ENCODE data around the gene MTARC2.

The MTARC2 gene

DNA sequence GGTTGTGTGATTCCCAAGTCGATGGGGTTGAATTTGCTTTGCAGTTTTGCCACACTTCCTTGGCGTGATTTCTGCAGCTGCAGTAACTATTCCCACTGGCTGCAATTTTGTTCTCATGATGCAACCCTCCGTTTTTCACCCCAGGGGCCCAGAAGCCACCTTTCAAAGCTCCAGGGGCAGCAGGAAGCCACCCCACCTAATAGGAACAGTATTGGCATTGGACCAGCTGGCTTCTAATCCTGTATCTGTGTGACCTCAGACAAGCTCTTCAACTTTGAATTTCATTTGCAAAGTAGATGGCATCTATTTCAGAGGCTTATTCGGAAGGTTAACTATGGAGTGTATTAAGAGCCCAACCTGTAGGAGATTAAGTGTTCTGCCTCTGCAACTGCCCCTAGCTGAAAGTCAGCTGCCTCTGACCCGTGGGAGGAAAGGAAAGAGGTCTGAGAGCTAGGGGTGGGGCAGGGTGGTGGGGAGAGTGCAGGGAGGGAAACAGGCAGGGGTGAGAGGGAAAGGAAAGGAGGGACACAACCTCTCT, 45.3 kb upstream of the MTARC2 start:
- H3K27me3 ChIP-seq (ENCODE audit: insufficient read depth, low read length, poor library complexity), result no peaks in the 10 kb centered on the region
- no peak overlapping the region for H2BK5ac ChIP-seq (ENCODE audit: low read length)
- no peaks in the 10 kb centered on the region for H3K4me1 ChIP-seq (ENCODE audit: control insufficient read depth, low read depth, low read length)
- no peaks in the 10 kb centered on the region for H3K79me1 ChIP-seq (ENCODE audit: low read length)
- H3K79me2 ChIP-seq (ENCODE audit: control insufficient read depth, insufficient read depth, low read length), result no peaks in the 10 kb centered on the region
- H3K56ac ChIP-seq (ENCODE audit: low read length), result peak overlapping the region; percentile 22
- no peaks in the 10 kb centered on the region for H3K36me3 ChIP-seq (ENCODE audit: control insufficient read depth, insufficient read depth, low read length)
- no peak overlapping the region for H3K4me2 ChIP-seq (ENCODE audit: low read length)
- no peak overlapping the region for H3K4ac ChIP-seq (ENCODE audit: low read depth, low read length)
- H2BK15ac ChIP-seq (replicated peaks; ENCODE audit: low read depth), result no peak overlapping the region
- no peak overlapping the region for H3K27ac ChIP-seq (ENCODE audit: low read depth, low read length)
- no peak for DNase-seq
- H2AK5ac ChIP-seq (ENCODE audit: low read length), result no peak overlapping the region
- no peak overlapping the region for H2BK120ac ChIP-seq (ENCODE audit: low read depth, low read length)
- no peak overlapping the region for H3K23ac ChIP-seq (ENCODE audit: low read length)
- WGBS (ENCODE audit: extremely low coverage, insufficient coverage, low lambda C conversion rate), result no CpG with 5 or more reads among the region's 5 CpGs
- no peak overlapping the region for H3K9ac ChIP-seq (ENCODE audit: low read length)
- no peak overlapping the region for H3K4me3 ChIP-seq (ENCODE audit: low read length)
- no peak overlapping the region for H4K8ac ChIP-seq (ENCODE audit: low read depth, low read length)
- H4K5ac ChIP-seq (ENCODE audit: low read length), result no peak overlapping the region
- H3K18ac ChIP-seq (ENCODE audit: low read length), result no peak overlapping the region

DNA sequence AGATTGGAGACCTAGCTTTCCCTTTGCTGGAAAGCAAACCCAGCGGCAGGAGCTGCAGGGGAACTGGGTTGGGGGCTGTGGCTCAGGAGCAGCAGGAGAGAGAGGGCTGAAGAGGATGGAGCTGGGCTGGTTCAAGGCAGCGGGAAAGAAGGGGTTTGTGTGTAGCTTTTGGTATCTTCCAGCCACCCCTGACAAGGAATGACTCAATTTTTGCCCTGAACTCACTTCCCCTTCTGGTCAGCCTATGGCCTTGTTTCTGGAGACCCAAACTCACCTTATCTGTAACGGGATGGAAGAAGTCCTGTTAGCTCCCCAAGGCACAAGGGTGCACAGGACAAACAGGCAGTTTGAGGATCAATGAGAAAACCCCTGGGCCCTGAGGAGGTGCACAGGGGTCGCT, 44.8 kb upstream of the MTARC2 start:
- H3K27me3 ChIP-seq (ENCODE audit: insufficient read depth, low read length, poor library complexity), result no peaks in the 10 kb centered on the region
- no peak overlapping the region for H4K8ac ChIP-seq (ENCODE audit: low read depth, low read length)
- no peak overlapping the region for H2BK5ac ChIP-seq (ENCODE audit: low read length)
- H3K56ac ChIP-seq (ENCODE audit: low read length), result peak overlapping the region; percentile 22
- H2BK15ac ChIP-seq (replicated peaks; ENCODE audit: low read depth), result no peak overlapping the region
- WGBS (ENCODE audit: extremely low coverage, insufficient coverage, low lambda C conversion rate), result no CpG with 5 or more reads among the region's 4 CpGs
- no peak overlapping the region for H3K4me2 ChIP-seq (ENCODE audit: low read length)
- H3K79me1 ChIP-seq (ENCODE audit: low read length), result no peaks in the 10 kb centered on the region
- H3K4me1 ChIP-seq (ENCODE audit: control insufficient read depth, low read depth, low read length), result no peaks in the 10 kb centered on the region
- H4K5ac ChIP-seq (ENCODE audit: low read length), result no peak overlapping the region
- no peak overlapping the region for H3K18ac ChIP-seq (ENCODE audit: low read length)
- H2AK5ac ChIP-seq (ENCODE audit: low read length), result no peak overlapping the region
- H3K79me2 ChIP-seq (ENCODE audit: control insufficient read depth, insufficient read depth, low read length), result no peaks in the 10 kb centered on the region
- H3K4me3 ChIP-seq (ENCODE audit: low read length), result no peak overlapping the region
- H3K23ac ChIP-seq (ENCODE audit: low read length), result no peak overlapping the region
- no peak overlapping the region for H2BK120ac ChIP-seq (ENCODE audit: low read depth, low read length)
- DNase-seq, result no peak
- H3K27ac ChIP-seq (ENCODE audit: low read depth, low read length), result no peak overlapping the region
- H3K4ac ChIP-seq (ENCODE audit: low read depth, low read length), result no peak overlapping the region
- H3K9ac ChIP-seq (ENCODE audit: low read length), result no peak overlapping the region
- no peaks in the 10 kb centered on the region for H3K36me3 ChIP-seq (ENCODE audit: control insufficient read depth, insufficient read depth, low read length)

GRCh38 chr1:220705782-220706181, 42.3 kb upstream of the MTARC2 start:
- H3K36me3 ChIP-seq (ENCODE audit: control insufficient read depth, insufficient read depth, low read length), result no peaks in the 10 kb centered on the region
- no peak overlapping the region for H3K4me2 ChIP-seq (ENCODE audit: low read length)
- H3K4ac ChIP-seq (ENCODE audit: low read depth, low read length), result no peak overlapping the region
- no peaks in the 10 kb centered on the region for H3K27me3 ChIP-seq (ENCODE audit: insufficient read depth, low read length, poor library complexity)
- no peaks in the 10 kb centered on the region for H3K79me2 ChIP-seq (ENCODE audit: control insufficient read depth, insufficient read depth, low read length)
- H3K27ac ChIP-seq (ENCODE audit: low read depth, low read length), result no peak overlapping the region
- no peak overlapping the region for H4K5ac ChIP-seq (ENCODE audit: low read length)
- no peak overlapping the region for H3K18ac ChIP-seq (ENCODE audit: low read length)
- no peak overlapping the region for H3K23ac ChIP-seq (ENCODE audit: low read length)
- H3K56ac ChIP-seq (ENCODE audit: low read length), result no peak overlapping the region
- H2BK15ac ChIP-seq (replicated peaks; ENCODE audit: low read depth), result no peak overlapping the region
- no peak overlapping the region for H3K4me3 ChIP-seq (ENCODE audit: low read length)
- H3K79me1 ChIP-seq (ENCODE audit: low read length), result no peaks in the 10 kb centered on the region
- H3K4me1 ChIP-seq (ENCODE audit: control insufficient read depth, low read depth, low read length), result no peaks in the 10 kb centered on the region
- no peak overlapping the region for H3K9ac ChIP-seq (ENCODE audit: low read length)
- no peak overlapping the region for H2BK5ac ChIP-seq (ENCODE audit: low read length)
- no peak for DNase-seq
- no peak overlapping the region for H2BK120ac ChIP-seq (ENCODE audit: low read depth, low read length)
- H4K8ac ChIP-seq (ENCODE audit: low read depth, low read length), result no peak overlapping the region
- no CpG with 5 or more reads among the region's 7 CpGs for WGBS (ENCODE audit: extremely low coverage, insufficient coverage, low lambda C conversion rate)
- H2AK5ac ChIP-seq (ENCODE audit: low read length), result no peak overlapping the region

GRCh38 chr1:220706480-220706879, 41.6 kb upstream of the MTARC2 start:
- no peak for DNase-seq
- H3K79me1 ChIP-seq (ENCODE audit: low read length), result no peaks in the 10 kb centered on the region
- H2BK15ac ChIP-seq (replicated peaks; ENCODE audit: low read depth), result no peak overlapping the region
- no peak overlapping the region for H3K18ac ChIP-seq (ENCODE audit: low read length)
- no peak overlapping the region for H3K4me2 ChIP-seq (ENCODE audit: low read length)
- no peak overlapping the region for H3K9ac ChIP-seq (ENCODE audit: low read length)
- no peaks in the 10 kb centered on the region for H3K27me3 ChIP-seq (ENCODE audit: insufficient read depth, low read length, poor library complexity)
- no peaks in the 10 kb centered on the region for H3K4me1 ChIP-seq (ENCODE audit: control insufficient read depth, low read depth, low read length)
- no peak overlapping the region for H3K27ac ChIP-seq (ENCODE audit: low read depth, low read length)
- no peak overlapping the region for H4K8ac ChIP-seq (ENCODE audit: low read depth, low read length)
- no peak overlapping the region for H3K4ac ChIP-seq (ENCODE audit: low read depth, low read length)
- no CpG with 5 or more reads among the region's 9 CpGs for WGBS (ENCODE audit: extremely low coverage, insufficient coverage, low lambda C conversion rate)
- H3K79me2 ChIP-seq (ENCODE audit: control insufficient read depth, insufficient read depth, low read length), result no peaks in the 10 kb centered on the region
- no peak overlapping the region for H4K5ac ChIP-seq (ENCODE audit: low read length)
- H2BK120ac ChIP-seq (ENCODE audit: low read depth, low read length), result no peak overlapping the region
- no peaks in the 10 kb centered on the region for H3K36me3 ChIP-seq (ENCODE audit: control insufficient read depth, insufficient read depth, low read length)
- H3K23ac ChIP-seq (ENCODE audit: low read length), result no peak overlapping the region
- no peak overlapping the region for H3K4me3 ChIP-seq (ENCODE audit: low read length)
- H2BK5ac ChIP-seq (ENCODE audit: low read length), result no peak overlapping the region
- no peak overlapping the region for H3K56ac ChIP-seq (ENCODE audit: low read length)
- H2AK5ac ChIP-seq (ENCODE audit: low read length), result no peak overlapping the region

- H3K79me2 ChIP-seq (ENCODE audit: control insufficient read depth, insufficient read depth, low read length), result no peaks in the 10 kb centered on the region
- H3K4ac ChIP-seq (ENCODE audit: low read depth, low read length), result no peak overlapping the region
- no peak for DNase-seq
- no peak overlapping the region for H3K9ac ChIP-seq (ENCODE audit: low read length)
- no peaks in the 10 kb centered on the region for H3K27me3 ChIP-seq (ENCODE audit: insufficient read depth, low read length, poor library complexity)
- H3K36me3 ChIP-seq (ENCODE audit: control insufficient read depth, insufficient read depth, low read length), result no peaks in the 10 kb centered on the region
- no peak overlapping the region for H2BK15ac ChIP-seq (replicated peaks; ENCODE audit: low read depth)
- no peaks in the 10 kb centered on the region for H3K79me1 ChIP-seq (ENCODE audit: low read length)
- H3K4me1 ChIP-seq (ENCODE audit: control insufficient read depth, low read depth, low read length), result no peaks in the 10 kb centered on the region
- H3K23ac ChIP-seq (ENCODE audit: low read length), result no peak overlapping the region
- no CpG with 5 or more reads among the region's 10 CpGs for WGBS (ENCODE audit: extremely low coverage, insufficient coverage, low lambda C conversion rate)
- H2BK5ac ChIP-seq (ENCODE audit: low read length), result no peak overlapping the region
- H3K4me3 ChIP-seq (ENCODE audit: low read length), result no peak overlapping the region
- H4K5ac ChIP-seq (ENCODE audit: low read length), result no peak overlapping the region
- H2BK120ac ChIP-seq (ENCODE audit: low read depth, low read length), result no peak overlapping the region
- H2AK5ac ChIP-seq (ENCODE audit: low read length), result no peak overlapping the region
- no peak overlapping the region for H3K27ac ChIP-seq (ENCODE audit: low read depth, low read length)
- no peak overlapping the region for H4K8ac ChIP-seq (ENCODE audit: low read depth, low read length)
- no peak overlapping the region for H3K4me2 ChIP-seq (ENCODE audit: low read length)
- no peak overlapping the region for H3K18ac ChIP-seq (ENCODE audit: low read length)
- no peak overlapping the region for H3K56ac ChIP-seq (ENCODE audit: low read length)
Measured at GRCh38 chr1:220707160-220707559, 41.0 kb upstream of the MTARC2 start.

GRCh38 chr1:220708244-220708643, 39.9 kb upstream of the MTARC2 start:
- H3K23ac ChIP-seq (ENCODE audit: low read length), result no peak overlapping the region
- no CpG with 5 or more reads among the region's 4 CpGs for WGBS (ENCODE audit: extremely low coverage, insufficient coverage, low lambda C conversion rate)
- no peak overlapping the region for H3K18ac ChIP-seq (ENCODE audit: low read length)
- no peak overlapping the region for H4K5ac ChIP-seq (ENCODE audit: low read length)
- no peak for DNase-seq
- no peaks in the 10 kb centered on the region for H3K4me1 ChIP-seq (ENCODE audit: control insufficient read depth, low read depth, low read length)
- H3K4ac ChIP-seq (ENCODE audit: low read depth, low read length), result no peak overlapping the region
- H2BK120ac ChIP-seq (ENCODE audit: low read depth, low read length), result no peak overlapping the region
- H3K27me3 ChIP-seq (ENCODE audit: insufficient read depth, low read length, poor library complexity), result no peaks in the 10 kb centered on the region
- no peak overlapping the region for H3K9ac ChIP-seq (ENCODE audit: low read length)
- no peak overlapping the region for H2BK5ac ChIP-seq (ENCODE audit: low read length)
- H2AK5ac ChIP-seq (ENCODE audit: low read length), result no peak overlapping the region
- no peak overlapping the region for H3K56ac ChIP-seq (ENCODE audit: low read length)
- no peak overlapping the region for H3K27ac ChIP-seq (ENCODE audit: low read depth, low read length)
- H3K79me1 ChIP-seq (ENCODE audit: low read length), result no peaks in the 10 kb centered on the region
- no peak overlapping the region for H4K8ac ChIP-seq (ENCODE audit: low read depth, low read length)
- H3K4me3 ChIP-seq (ENCODE audit: low read length), result no peak overlapping the region
- no peaks in the 10 kb centered on the region for H3K79me2 ChIP-seq (ENCODE audit: control insufficient read depth, insufficient read depth, low read length)
- no peaks in the 10 kb centered on the region for H3K36me3 ChIP-seq (ENCODE audit: control insufficient read depth, insufficient read depth, low read length)
- H3K4me2 ChIP-seq (ENCODE audit: low read length), result no peak overlapping the region
- H2BK15ac ChIP-seq (replicated peaks; ENCODE audit: low read depth), result no peak overlapping the region

All from mesendoderm (in vitro differentiated cells).